Osteocyte (in vitro differentiated cells): ENCODE results near the gene AKTIP. TPM values are rescaled to one million over a fixed set of nuclear protein-coding genes. Genes with fewer than 3 reads are reported as not detected.
A peak's percentile ranks its signal among the peaks of the same experiment; 100 is the strongest.

Experiments
- DNase-seq: peaks from one replicate; pipeline ENCODE4 v3.0.0; 2021; ENCODE audit warnings: mixed read lengths; ENCODE audit not compliant: unreplicated experiment; ENCODE audit errors: extremely low spot score
- H3K27ac Mint-ChIP-seq: one replicate; pipeline ENCODE4 v1.8.0; 2021; ENCODE audit warnings: mild to moderate bottlenecking, mixed read lengths; ENCODE audit not compliant: unreplicated experiment
- H3K27me3 Mint-ChIP-seq: one replicate; pipeline ENCODE4 v1.8.0; 2021; ENCODE audit warnings: mixed read lengths; ENCODE audit not compliant: unreplicated experiment
- H3K36me3 Mint-ChIP-seq: one replicate; pipeline ENCODE4 v1.8.0; 2021; ENCODE audit warnings: mixed read lengths; ENCODE audit not compliant: unreplicated experiment
- H3K4me1 Mint-ChIP-seq: one replicate; pipeline ENCODE4 v1.8.0; 2021; ENCODE audit warnings: mixed read lengths; ENCODE audit not compliant: unreplicated experiment
- H3K4me3 Mint-ChIP-seq: one replicate; pipeline ENCODE4 v1.8.0; 2021; ENCODE audit warnings: mild to moderate bottlenecking, moderate library complexity, mixed read lengths; ENCODE audit not compliant: unreplicated experiment
- H3K9me3 Mint-ChIP-seq: one replicate; pipeline ENCODE4 v1.8.0; 2021; ENCODE audit warnings: mixed read lengths; ENCODE audit not compliant: unreplicated experiment
- CTCF ChIP-seq: fragments of 200-600 bp; sonication (generic); IDR thresholded peaks from 2 replicates; pipeline ENCODE4 v1.5.0; 2021; ENCODE audit warnings: antibody characterized with exemption, mild to moderate bottlenecking, moderate library complexity
- total RNA-seq: library from RNA; stranded (reverse); gene quantifications from 2 replicates; pipeline ENCODE4 v1.2.1, GENCODE V29; 2021

AKTIP gene
- total RNA-seq, 1 donor from 2014 or later, result 27.3 TPM

- H3K27me3 Mint-ChIP-seq, result no peaks in the 10 kb centered on the region
- H3K9me3 Mint-ChIP-seq, result no peaks in the 10 kb centered on the region
- H3K27ac Mint-ChIP-seq, result peak overlapping the region; percentile 94
- peak overlapping the region; percentile 88 for H3K4me3 Mint-ChIP-seq
- peaks cover 28% of the 10 kb centered on the region for H3K4me1 Mint-ChIP-seq
- H3K36me3 Mint-ChIP-seq, result peaks cover 10% of the 10 kb centered on the region
- TF ChIP-seq CTCF, result no peak
- peak; percentile 100 for DNase-seq
Observed at GRCh38 chr16:53503270-53503923, 388 bp upstream of the AKTIP start.

- peak overlapping the region; percentile 66 for H3K27ac Mint-ChIP-seq
- no peak for DNase-seq
Observed at GRCh38 chr16:53501216-53501859, 1.7 kb downstream of the AKTIP start.

GRCh38 chr16:53498984-53499383 lies 4.0 kb downstream of the AKTIP start:
- no peak overlapping the region for H3K4me3 Mint-ChIP-seq
- H3K36me3 Mint-ChIP-seq, result peaks cover 37% of the 10 kb centered on the region
- DNase-seq, result no peak
- no peaks in the 10 kb centered on the region for H3K9me3 Mint-ChIP-seq
- no peak overlapping the region for H3K27ac Mint-ChIP-seq
- H3K4me1 Mint-ChIP-seq, result peaks cover 20% of the 10 kb centered on the region
- TF ChIP-seq CTCF, result no peak
- H3K27me3 Mint-ChIP-seq, result no peaks in the 10 kb centered on the region

More at GRCh38 chr16:53501216-53501859, 1.7 kb downstream of the AKTIP start:
- Mint-ChIP-seq H3K9me3 (no peaks in the 10 kb centered on the region), H3K27me3 (no peaks in the 10 kb centered on the region), H3K4me1 (peaks cover 28% of the 10 kb centered on the region), H3K4me3 (peak overlapping the region; percentile 95), H3K36me3 (peaks cover 22% of the 10 kb centered on the region)
- no peak for TF ChIP-seq CTCF

- Mint-ChIP-seq H3K4me3 (no peak overlapping the region), H3K4me1 (no peaks in the 10 kb centered on the region), H3K36me3 (peaks cover 57% of the 10 kb centered on the region), H3K27ac (no peak overlapping the region), H3K27me3 (no peaks in the 10 kb centered on the region), H3K9me3 (no peaks in the 10 kb centered on the region)
- DNase-seq, result no peak
- no peak for TF ChIP-seq CTCF
Observed at GRCh38 chr16:53495325-53495724, 7.7 kb downstream of the AKTIP start.

- Mint-ChIP-seq H3K27ac (no peak overlapping the region), H3K4me3 (no peak overlapping the region), H3K4me1 (no peaks in the 10 kb centered on the region), H3K9me3 (no peaks in the 10 kb centered on the region), H3K36me3 (peaks cover 55% of the 10 kb centered on the region), H3K27me3 (no peaks in the 10 kb centered on the region)
- no peak for TF ChIP-seq CTCF
- DNase-seq, result no peak
Observed at GRCh38 chr16:53494636-53495035, 8.4 kb downstream of the AKTIP start.
